HTR-8/SVneo (cell line): ENCODE results near the gene GALNTL6.

Experiments
- DNase-seq: peaks from one replicate; pipeline ENCODE4 v3.0.0; 2011; ENCODE audit warnings: low spot score, mixed read lengths; ENCODE audit not compliant: insufficient read length
- FAIRE-seq: peaks from 2 replicates; lab custom pipeline; 2011; peaks lifted over from hg19 to GRCh38; lab: Jason Lieb, UNC

Gene GALNTL6

GRCh38 chr4:171812665-171813525, at the start of gene GALNTL6:
Gene GALNTL6, plus strand, starts transcription at chr4:171813404.
- DNase-seq, result peak; percentile 17
- no peak for FAIRE-seq

- FAIRE-seq (no peak), DNase-seq (no peak)
Measured at GRCh38 chr4:171765514-171765913, 47.7 kb upstream of the GALNTL6 start.

DNA sequence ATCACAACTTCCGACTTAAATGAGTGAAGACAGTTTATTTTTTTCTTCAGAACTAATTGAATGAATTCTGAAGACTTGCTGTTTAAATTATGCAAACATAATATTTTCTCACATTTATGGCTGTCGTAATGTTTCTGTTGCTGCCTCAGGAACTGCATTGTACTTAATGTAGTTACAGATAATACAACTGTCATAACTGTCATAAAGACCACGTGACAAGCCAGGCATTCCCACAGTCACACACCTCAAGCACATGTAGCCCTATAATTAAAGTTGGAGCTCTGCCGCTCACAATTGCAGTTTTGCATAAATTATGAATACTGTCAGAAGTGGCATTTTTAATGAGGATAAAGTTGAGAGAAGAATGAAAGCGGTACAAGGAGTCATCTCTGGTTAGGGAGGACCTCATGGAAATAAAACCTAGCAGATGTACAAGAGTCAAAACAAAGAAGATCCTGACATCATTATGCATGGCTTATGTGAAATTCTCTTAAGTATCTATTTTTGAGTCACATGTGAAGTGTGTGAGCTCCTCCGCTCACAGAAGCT, 38.5 kb upstream of the GALNTL6 start:
- FAIRE-seq (no peak), DNase-seq (no peak)

DNA sequence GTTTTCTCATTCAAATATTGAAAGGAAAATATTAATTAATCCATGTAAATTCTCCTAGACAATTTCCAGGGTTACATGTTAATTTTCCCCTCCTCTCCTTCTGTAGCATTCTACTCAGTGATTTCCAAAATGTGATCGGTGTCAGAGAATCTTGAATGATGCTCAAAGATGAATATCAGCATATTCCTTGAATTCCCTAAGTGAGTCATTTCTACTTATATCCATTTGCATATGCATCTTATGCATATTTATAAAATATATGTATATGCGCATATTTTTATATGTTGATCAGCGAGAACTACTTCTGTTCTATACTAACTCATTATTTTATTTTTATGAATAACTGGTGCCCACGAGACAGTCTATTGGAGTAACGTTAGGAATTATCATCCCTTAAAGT, 33.9 kb upstream of the GALNTL6 start:
- DNase-seq (no peak), FAIRE-seq (no peak)

- DNase-seq (no peak), FAIRE-seq (no peak)
Measured at GRCh38 chr4:171785388-171785787, 27.8 kb upstream of the GALNTL6 start.

DNA sequence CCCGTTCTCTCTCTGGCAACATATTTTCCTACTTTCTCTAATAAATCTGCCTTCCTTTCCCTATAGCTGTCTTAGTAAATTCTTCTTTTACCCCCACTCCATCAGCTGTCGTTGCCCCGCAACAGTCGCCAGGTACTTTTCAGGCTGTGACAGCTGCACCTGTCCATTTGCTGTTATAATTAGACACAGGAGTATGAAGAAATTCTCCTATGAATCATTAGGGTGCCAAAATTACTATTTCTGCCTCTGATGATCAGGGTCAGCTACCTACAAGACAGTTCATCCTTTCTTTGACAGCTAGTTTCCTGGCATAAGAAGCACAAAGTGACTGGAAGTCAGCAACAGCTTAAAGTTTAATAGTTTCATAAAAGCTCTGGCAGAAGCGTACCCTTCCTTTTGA, 19.5 kb upstream of the GALNTL6 start:
- FAIRE-seq, result no peak
- DNase-seq, result no peak

GRCh38 chr4:171794528-171794927, 18.7 kb upstream of the GALNTL6 start:
- no peak for DNase-seq
- no peak for FAIRE-seq

- FAIRE-seq (no peak), DNase-seq (no peak)
Measured at GRCh38 chr4:171809854-171810253, 3.4 kb upstream of the GALNTL6 start.

DNA sequence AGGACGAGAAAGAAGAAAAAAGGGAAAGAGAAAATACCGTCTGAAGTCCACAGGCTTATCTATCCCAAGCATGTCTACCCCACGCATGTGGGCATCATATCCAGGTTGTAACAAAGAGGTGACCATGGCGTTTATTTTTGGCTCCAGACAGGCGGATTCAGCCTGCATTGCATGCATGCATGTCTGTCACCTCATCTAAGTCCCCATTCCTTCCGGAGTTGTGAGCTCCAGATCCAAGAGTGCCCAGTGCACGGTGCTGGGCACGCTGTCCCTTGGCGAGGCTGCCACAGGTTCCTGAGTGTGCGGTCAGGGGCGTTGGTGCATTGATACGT, 905 bp upstream of the GALNTL6 start:
- DNase-seq, result peak; percentile 1
- no peak for FAIRE-seq

GRCh38 chr4:171813526-171814250, 484 bp downstream of the GALNTL6 start:
- peak; percentile 3 for DNase-seq
- FAIRE-seq, result peak; percentile 49

- no peak for DNase-seq
- FAIRE-seq, result no peak
Measured at GRCh38 chr4:171814545-171814944, 1.3 kb downstream of the GALNTL6 start.

DNA sequence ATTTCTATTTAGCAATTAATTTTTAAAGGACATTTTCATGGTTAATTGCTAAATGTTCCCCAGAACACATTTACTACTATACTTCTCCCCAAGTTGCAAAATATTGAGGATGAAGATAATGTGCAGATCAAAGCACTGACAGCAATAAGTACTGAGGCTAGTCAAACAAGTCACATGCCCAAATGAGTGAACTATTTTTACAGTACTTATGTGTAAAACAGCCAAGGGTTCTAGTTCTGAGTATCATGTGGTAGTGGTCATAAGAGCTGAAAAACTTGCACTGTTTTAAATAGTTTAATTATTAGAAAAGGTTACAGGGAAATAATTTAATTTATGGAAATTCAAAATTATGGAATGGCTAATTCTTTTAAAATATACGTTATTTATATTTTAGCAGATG, 3.8 kb downstream of the GALNTL6 start:
- no peak for DNase-seq
- FAIRE-seq, result no peak

- DNase-seq (no peak), FAIRE-seq (no peak)
Measured at GRCh38 chr4:171834640-171835039, 21.4 kb downstream of the GALNTL6 start.

DNA sequence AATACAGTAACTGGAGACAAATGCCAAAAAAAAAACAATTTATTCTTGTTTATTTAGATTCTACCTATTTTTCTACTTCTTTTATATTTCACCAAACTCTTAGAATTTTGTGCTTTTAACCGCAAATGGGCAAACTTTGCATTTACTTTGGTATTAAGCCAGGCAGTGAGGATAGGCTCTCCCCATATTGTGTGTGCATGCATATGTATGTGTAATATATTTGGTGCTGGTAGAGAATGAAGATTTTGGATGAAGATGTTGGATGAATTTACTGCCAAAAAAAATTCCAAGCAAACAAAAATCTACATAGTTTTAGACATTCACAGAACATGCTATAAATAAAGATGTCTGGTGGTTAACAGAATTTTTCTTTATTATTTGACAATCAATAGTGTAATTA, 30.3 kb downstream of the GALNTL6 start:
- FAIRE-seq, result no peak

DNA sequence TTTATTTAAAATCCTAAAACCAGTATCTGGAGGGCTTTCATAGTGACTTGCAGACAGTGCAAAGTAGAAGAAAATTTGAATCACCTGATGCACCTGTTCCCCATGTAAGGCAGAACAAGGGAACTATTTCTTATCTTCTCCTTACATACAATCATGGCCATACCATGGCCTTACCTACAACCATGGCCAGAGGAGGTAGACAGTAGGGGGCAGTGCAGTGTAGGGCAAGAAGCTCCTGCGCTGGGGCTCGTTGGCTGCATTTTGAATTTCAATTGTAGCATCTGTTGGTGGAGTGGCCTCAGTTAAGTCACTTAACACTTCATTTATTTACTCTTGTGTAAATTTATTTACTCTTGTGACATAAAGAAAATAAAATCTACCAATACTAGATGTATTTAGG, 33.0 kb downstream of the GALNTL6 start:
- peak; percentile 36 for DNase-seq

More for the DNA sequence above, 30.3 kb downstream of the GALNTL6 start:
- no peak for DNase-seq

DNA sequence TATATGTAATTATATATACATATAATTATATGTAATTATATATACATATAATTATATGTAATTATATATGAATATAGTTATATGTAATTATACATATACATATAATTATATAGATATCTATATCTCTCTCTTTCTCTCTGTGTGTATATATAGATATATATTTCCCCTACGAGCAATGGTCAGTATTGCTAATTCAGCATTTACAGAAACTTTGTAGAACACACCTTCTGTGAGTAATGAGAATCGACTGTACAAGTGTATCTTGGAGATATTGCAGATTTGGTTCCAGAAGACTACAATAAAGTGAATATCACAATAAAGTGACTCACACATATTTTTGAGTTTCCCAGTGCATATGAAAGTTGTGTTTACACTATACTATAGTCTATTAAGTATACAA, 33.7 kb downstream of the GALNTL6 start:
- FAIRE-seq (no peak), DNase-seq (no peak)

More for the DNA sequence above, 33.0 kb downstream of the GALNTL6 start:
- FAIRE-seq, result no peak

DNA sequence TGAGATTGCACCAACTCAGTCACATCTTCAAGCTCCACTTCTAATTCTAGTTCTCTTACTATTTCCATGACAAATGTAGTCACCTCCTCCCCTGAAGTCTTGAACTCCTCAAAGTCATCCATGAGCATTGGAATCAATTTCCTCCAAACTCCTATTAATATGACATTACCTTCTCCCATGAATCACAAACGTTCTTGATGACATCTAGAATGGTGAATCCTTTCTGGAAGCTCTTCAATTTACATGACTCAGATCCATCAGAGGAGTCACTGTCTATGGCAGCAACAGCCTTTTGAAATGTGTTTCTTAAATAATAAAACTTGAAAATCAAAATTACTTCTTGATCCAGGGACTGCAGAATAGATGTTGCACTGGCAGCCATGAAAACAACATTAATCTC, 34.5 kb downstream of the GALNTL6 start:
- no peak for FAIRE-seq
- DNase-seq, result no peak

GRCh38 chr4:171849686-171850222, 36.5 kb downstream of the GALNTL6 start:
- DNase-seq (no peak), FAIRE-seq (no peak)

GRCh38 chr4:171851295-171851694, 38.1 kb downstream of the GALNTL6 start:
- DNase-seq, result no peak
- no peak for FAIRE-seq

DNA sequence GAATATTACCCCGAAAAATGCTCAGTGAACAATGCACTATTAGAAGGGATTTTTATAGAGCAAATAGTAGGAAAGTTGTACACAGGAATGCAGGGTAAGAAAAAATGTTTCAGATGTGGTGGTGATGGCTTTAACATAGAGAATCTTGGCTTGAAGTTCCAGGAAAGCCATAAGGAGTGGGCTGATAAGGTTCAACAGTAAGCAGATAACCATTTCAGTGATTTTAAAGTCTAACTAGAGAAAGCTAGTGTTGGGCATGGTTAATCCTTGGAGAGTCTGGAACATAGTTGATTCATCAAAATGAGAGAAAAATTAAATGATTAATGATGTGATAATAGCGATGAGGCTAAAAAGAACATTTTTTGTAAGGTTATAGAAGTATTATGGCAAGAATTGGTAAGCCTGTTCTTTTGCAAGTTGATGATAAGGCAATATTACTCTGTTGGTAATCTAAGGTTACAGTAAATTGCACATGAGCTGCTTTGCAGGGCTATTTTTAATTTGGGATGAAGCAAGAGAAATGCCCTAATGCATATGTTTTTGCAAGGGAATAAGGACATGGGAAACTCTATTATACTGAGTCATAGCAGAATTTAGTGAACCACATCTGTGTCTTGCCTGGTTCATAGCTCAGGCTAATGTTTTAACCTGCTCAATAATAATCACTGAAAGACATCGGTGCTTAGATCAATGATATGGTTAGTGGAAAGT, 44.3 kb downstream of the GALNTL6 start:
- DNase-seq, result no peak
- FAIRE-seq, result no peak
